GM23248 (cell line): ENCODE measurements around the gene PPM1H.

Experiments used
- EZH2 ChIP-seq: fragments of 200-600 bp; sonication (generic); IDR thresholded peaks from 2 replicates; pipeline ENCODE4 v1.6.1; 2018; ENCODE audit warnings: antibody characterized with exemption, mild to moderate bottlenecking; ENCODE audit not compliant: insufficient read depth, poor library complexity, severe bottlenecking
- EZH2phosphoT487 ChIP-seq: fragments of 200-600 bp; sonication (generic); IDR thresholded peaks from 2 replicates; pipeline ENCODE4 v1.6.1; 2018; ENCODE audit warnings: antibody characterized with exemption, moderate library complexity, mild to moderate bottlenecking, low read depth; ENCODE audit not compliant: insufficient read depth

- no peak for TF ChIP-seq EZH2
- no peak for TF ChIP-seq EZH2phosphoT487
Measured at GRCh38 chr12:62722971-62723680, 211.8 kb downstream of the PPM1H start.
